HG03103 (cell line): ENCODE measurements around the gene NEMP2.

Source experiments
- ATAC-seq: cut with Tn5 transposase; IDR thresholded peaks from one replicate; pipeline ENCODE4 v1.9.1; 2021; ENCODE audit warnings: low read depth; ENCODE audit not compliant: unreplicated experiment

NEMP2 gene, protein sequence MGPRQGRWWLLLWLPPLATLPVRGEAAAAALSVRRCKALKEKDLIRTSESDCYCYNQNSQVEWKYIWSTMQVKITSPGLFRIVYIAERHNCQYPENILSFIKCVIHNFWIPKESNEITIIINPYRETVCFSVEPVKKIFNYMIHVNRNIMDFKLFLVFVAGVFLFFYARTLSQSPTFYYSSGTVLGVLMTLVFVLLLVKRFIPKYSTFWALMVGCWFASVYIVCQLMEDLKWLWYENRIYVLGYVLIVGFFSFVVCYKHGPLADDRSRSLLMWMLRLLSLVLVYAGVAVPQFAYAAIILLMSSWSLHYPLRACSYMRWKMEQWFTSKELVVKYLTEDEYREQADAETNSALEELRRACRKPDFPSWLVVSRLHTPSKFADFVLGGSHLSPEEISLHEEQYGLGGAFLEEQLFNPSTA

DNA sequence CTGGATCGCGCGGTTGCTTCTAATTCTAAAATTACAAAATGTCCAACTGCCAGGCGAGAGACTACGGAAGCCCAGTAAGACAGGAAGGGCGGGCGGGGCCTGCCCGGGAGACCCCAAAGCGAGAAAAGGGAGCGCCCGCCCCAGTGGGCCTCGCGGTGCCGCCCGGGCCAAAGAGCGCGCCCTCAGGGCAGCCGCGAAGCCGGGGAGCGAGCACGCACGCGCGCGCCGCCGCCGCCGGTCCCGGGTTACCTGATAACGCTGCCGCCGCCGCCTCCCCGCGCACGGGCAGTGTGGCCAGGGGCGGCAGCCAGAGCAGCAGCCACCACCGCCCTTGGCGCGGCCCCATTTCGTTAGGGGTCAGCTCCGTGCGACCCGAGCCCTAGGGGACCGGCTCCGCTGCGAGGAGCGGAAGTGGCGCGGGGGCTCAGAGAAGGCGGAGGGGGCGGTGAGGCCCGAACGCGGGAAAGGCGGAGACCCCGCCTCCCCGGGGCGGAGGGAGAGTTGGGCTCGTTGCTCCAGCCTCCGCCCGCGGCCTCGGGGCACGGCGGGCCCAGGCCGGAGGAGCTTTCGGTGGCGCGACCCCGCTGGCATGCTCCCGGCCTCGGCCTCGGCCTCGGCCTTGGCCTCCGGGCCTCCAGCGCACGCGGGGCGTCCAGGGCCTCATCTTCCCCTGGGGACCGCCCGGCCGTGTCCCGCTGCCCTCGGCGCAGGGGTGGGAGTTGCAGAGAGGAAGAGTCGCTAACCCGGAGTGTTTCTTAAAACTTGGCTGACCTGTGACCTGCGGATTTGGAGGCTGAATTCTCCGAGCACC is at the start of gene NEMP2:
Gene NEMP2 (minus strand): TSS at position 413 of the 811 bp plus-strand sequence. CDS start 67 bp downstream, at position 346.
- ATAC-seq = peak; percentile 59

DNA sequence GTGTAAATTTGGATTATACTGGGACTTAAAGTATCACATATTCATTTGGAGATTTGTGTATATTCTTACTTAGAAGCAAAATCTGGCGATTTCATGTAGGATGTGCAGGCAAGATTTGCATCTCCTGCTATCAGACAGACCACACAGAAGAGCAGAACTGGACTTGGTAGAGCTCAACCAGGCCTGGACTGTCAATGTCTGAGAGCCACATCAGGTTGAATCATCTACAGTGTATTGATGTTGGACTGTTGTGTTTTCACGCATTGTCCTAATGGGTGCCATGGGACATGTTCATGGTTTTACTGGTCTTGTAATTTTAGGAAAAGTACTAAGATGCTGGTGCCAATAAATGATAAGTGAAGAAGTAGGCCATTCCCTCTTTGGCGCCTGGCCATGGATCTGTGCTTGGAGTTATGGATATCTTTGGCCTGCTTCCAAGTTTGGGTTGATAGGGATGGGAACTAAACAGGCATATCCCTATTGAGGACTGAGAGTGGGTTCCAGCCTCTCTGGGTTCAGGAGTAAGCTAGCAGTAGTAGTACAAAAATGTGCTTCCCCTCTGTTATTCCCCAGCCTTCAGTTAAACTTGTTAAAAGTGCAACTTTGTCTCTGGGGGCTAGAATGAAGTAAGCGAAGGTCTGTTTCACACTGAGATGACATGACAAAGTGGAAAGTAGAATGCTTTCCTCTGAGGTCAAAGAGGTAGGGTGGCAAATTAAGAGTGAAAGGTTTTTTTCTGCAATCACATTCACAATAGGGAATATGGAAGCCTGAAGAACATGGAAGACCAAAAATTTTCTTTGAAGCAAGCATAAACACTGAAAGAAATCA is 49.2 kb upstream of the NEMP2 start:
- peak; percentile 65 for ATAC-seq

DNA sequence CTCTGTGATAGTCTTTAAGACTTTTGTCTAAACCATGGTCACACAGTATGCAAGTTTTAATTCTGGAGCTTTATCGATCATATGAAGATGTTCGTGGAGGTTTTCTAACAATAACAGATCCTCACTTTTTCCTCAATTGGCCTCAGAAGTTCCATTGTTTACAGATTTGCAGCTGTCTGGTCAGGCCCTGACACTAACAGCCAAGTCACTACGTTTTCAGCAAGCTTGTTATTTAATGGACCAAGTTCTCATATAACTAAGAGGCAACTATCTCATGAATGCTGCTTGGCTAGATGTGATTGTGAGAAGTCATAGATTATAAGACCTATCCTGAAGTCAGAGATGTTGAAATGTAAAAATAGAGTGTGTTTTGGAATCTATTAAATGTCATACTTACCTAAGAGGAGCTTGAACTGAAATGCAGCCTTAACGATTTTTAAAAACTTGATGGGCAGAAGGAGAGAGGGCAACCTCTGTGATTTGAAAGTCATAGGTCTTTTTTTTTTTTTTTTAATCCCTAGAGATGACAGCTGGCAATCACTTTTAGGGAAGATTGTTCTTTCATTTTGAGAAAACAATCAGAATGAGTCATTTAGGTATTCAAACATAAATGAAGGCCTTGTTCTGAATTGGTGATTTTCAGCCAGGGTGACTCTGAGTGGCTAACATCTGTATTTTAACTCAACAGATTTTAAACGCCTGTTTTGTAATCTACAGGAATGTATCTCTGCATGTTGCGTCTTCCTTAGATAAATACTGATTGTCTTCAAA is 48.4 kb upstream of the NEMP2 start:
- ATAC-seq = peak; percentile 60

DNA sequence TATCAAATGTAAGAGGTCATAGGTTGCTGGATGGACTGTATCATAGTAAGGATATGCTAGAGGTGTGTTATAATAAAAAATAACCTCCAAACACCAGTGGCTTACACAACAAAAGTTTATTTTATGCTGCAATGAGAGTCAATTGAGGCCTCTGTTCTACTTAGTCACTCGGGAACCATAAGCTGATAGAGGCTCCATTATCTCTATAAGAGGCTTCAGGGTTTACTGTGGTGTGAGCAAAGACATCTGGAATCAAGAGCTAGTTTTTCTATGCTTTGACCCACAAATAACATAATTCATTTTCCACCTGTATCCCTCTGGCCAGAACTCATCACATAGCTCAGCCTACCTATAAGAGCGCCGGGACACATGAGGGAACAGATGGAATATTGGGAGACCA is 47.5 kb upstream of the NEMP2 start:
- no peak for ATAC-seq

DNA sequence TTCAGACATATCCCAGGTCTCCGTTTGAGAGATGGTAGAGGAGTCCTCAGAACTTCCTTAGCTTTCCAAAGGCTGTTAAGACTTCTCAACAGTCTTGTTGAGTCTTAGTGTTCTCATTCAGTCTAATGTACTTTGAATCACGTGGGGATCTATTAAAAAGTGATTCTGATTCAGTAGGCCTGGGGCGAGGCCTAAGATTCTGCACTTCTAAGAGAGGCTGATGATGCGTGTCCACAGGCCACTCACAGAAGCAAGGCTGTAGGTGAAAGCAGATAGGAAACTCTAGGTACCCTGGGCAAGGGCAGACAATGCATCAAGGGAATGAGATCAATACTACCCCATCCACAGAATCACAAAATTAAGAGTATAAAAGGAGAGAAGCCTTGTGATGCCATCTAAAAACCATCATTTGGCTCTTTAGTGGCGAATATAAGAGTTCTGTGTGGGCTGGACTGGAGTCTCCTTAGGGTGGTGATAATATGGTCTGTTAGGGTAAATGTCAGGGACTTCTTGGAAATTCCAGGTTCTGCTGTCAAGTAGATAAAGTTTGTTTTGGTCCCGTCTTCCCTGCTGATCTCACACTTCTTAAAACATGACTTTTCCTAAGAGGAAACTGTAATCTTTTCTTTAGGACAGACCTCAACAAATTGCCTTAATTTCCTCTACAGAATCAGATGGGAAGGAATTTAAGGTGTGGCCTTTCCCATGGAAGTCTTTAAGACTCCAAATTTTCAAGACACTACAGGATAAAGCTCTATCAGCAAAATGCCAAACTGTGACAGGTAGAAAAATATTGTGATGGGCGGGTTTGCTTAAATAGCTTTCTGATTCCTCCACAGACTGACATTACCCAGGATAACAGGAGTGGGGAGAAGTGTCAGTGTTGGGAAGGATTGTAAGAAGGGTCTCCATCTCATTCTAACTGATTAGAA is 45.7 kb upstream of the NEMP2 start:
- no peak for ATAC-seq

DNA sequence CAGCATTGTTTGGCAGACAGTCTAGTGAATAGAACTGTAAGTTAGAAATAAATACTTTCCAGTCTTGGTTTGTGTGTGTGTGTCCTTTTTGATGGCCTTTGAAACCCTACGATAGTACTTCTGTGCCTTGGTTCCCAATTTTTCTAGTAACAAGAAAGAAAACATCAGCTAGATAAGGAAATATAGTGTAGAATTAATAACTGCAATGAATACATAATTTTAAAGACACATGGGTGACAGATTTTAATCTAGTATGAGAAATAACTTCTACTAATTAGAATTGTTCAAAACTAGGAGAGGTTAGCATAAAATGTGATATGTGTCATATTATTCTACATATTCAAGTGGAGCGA is 44.5 kb upstream of the NEMP2 start:
- ATAC-seq = no peak

DNA sequence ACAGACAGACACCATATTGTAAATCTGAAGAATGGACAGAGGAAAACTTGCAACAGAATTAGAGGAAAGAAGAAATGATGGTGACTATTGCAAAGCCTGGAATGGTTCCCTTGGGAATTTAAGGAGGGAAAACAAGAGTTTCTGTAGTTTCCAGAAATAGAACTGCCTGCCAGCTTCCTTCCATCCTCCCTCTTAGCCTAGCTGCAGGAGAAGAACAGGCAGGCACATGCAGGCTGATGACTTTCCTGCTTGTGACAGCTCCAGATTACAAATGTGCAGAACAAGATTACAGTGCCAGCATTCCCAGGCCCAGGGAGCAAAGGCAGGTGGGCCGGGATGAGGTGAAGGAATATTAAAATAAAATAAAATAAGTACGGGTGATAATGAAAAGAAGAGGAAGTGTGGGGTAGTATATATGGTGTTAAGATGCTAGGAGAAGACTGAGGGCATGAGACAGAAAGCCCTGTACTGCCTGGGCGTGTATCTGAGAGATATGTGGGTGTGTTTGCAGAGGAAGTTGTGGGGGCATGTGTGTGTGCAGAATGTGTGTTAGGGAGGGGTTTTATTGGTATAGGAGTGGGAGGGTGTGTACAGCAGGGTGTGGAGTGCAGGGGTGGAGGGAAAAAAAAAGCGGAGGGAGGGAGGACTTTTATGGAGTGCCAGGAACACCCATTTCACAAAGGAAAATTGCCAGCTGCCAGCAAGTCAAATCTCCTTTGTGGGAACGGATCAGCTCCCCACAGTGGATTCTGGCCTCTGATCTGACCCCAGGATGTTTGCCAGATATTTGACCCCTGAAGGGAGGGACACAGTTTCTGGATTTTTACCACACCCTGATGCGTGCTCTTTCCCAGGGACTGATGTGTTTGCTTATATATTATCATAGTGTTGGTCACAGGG is 43.9 kb upstream of the NEMP2 start:
- no peak for ATAC-seq

DNA sequence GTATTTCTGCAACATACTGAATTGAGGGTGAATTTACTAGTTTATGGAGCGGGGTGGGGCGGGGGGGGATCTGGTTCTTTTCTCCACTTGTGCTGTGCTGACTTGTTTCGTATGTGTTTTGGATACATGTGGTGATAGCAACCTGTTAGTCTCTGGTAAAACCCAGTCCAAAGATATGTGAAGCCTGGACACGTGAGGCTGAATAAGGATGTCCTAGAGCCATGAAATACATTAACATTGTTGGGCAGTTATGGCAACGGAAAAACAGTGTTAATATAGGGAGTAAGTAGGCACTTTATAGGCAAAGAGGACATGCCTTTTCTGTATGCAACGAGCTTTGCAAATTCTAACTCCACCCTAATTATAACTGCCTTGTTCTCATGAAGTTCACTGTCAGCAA is 42.1 kb upstream of the NEMP2 start:
- no peak for ATAC-seq

DNA sequence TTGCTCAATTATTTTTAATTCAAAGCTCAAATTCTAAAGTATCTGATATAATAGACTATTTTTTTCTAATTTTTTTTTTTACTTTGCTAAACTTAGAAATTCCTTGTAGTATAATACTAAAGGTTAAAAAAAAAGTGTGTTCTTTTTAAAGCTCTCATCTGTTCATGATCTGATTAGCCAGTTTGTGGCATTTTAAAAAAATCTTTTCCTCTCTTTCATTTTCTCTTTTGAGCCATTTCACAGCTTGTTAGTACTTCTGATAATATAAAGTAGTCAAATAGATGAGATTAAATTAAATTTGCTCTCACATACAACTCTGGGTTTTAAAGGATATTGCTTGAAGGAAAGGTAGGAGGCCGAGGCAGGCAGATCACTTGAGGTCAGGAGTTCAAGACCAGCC is 40.7 kb upstream of the NEMP2 start:
- ATAC-seq = no peak

DNA sequence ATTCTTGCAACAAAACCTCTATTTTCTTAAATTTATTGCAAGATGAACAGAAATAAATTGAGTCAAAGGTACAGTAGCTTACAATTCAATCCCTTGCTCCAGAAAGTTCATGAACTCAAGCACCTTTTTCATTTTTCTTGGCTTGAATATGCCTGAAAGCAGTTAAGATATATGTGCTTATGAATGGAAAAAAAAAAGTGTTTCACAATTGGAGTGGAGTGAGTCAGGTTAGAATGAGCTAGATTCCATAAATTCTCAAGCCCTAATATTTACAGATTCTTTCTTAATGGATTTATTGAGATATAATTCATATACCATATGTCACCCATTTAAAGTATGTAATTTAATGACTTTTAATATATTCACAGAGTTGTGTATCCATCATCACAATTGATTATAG is 39.6 kb upstream of the NEMP2 start:
- no peak for ATAC-seq

DNA sequence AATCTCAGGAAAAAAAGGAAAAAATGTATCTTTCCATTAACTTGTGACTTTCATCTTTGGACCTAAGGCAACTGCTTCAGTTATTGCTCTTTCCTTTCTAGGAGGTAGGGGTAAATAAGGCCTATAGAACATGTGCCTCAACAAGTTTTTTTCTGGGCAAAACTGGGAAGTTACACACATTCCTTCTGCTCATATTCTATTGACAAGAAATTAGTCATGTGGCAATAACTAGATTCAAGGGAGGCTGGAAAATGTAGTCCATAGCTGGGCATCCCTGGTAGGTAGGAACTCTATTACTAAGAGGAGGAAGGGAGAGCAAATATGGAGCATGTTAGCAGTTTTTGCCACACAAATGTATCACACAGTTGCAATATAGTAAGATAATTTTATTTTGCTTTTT is 37.7 kb upstream of the NEMP2 start:
- no peak for ATAC-seq

DNA sequence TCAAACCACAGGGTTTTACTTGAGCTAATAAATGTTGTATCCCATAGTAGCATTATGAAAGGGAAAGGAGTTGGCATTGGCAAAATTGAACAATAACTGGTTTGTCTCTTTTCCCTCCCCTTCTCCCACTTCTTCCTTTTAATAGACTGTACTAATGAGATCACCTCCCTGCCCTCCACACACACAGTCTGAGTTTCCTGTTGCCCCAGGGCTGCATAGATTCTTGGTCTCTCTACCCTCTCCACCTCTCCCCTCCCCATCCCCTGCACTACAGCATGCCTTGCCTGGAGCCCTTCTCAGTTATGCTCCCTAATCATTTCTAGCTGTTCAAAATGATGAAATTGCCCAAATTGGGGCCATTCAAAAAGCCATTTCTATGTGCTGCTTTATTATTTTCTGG is 37.2 kb upstream of the NEMP2 start:
- ATAC-seq = no peak

DNA sequence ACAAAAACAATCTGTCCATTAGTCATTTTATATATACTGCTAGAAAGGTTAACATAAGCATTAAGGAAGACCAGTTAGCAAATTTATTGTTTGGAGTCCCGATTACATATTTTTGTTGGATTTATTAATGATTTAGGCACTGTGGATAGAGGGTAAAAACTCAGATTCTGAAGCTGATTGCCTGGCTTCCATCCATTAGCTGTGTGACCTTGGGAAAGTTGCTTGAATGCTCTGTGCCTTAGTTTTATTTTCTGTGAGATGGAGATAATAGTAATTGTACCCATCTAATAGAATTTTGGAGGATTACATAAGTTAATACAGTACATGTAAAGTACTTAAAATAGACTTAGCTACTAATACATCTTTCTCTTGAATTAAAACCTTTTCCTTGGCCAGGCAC is 36.3 kb upstream of the NEMP2 start:
- ATAC-seq = no peak

DNA sequence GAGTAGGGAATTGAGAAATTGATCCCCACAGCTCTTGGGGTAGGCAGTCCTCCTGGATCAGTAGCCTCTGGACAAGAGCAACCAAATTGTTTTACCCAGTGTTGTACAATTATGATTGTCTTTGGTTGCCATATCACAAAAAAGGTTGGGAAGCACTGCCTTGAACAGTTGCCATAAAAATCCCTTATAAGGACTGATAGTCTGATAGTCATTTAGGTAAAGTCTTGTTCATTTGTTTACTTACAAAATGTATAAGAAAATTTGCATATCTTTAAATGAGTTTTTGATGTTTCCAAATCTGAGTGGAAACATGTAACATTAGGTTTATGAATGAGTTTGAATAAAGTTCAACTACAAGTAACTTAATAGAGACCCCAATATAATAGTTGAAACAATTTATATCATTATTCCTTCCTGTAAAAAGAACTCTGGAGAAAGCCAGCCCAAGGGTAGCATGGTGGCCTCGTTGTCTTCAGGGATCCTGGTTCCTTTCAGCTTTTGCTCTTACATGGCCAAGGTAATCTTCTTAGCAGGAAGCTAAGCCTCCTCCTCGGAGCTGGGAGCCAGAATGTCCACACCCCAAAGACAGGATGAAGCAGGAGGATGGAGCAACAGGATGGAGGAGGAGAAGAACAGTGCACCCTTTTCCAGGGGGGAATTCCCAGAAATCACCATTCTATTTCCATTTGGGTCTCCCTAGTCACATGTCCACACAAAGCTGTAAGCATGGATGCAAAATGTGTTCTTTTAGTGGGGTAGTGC is 35.7 kb upstream of the NEMP2 start:
- no peak for ATAC-seq

DNA sequence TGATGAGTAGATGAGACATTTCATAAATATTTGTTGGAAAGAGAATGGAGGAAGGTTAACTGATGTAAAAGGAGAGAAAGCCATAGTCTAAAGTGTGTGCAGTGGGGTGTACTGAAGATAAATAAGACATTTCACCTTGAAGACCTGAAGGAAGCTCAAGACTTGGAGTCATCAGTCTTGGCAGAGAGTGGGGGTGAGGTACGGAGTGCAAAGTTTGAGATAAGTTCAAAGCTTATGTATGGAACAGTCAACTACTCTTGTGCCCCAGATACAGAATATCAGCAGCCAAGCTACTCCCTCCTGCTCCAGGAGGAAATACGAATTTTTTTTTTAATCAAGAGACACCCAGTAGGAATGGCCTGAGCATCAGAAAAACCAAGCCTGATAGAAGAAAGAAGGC is 30.3 kb upstream of the NEMP2 start:
- no peak for ATAC-seq

DNA sequence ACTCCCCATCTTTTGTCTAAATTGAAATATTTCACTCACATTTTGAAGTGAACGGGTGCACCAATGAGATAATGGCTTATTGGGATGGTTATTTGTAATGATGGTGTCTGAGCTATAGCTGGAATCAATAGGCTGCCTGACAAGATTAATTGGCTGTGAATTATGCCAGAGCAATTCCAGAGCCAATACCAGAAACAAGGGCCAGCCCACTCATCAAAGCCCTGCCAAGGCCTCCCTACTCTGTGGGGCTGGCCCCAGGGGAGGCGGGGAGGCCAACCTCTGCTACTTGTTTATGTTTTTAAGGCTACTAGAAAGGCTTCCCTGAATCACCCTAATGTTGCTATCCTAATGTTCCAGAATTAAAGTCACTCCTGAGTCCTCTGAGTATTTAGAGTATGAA is 29.1 kb upstream of the NEMP2 start:
- ATAC-seq = no peak

DNA sequence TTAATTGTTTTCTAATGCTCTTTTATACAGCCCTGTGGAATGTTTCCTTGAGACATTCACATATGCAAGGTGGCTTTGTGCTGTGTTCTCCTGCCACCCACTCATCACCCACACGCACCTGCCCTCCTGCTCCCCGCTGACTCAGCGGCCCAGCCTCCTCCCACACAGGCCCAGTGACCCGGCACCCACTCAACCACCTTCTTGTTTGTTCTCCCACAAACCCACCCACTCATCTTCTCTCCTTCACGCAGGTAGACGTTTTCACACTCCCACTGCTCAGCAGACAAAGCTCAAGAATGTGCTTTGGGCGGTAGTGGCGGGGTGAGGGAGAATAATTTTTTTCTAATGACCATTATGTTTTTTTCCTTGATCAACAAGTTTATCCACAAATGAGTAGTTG is 28.6 kb upstream of the NEMP2 start:
- ATAC-seq = no peak

DNA sequence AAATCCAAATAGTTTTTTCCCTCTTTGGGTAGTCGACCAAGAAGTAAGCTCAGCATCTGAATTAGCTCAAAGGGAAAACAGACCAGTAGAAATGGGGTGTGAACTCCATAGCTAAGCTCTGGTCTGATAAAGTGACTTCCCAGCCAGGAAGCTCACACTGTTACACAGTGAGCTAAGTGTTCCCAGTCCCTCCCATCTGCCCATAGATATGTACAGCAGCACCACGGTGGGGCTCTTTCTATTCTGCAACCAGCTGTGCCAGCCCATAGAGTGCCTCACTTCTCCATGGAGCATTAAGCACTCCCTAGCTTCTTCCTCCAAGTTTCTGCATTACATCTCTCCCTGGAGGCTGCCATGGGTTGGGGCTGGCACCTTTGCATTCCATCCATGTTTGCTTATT is 27.6 kb upstream of the NEMP2 start:
- no peak for ATAC-seq
